SU-DHL-6 (cell line): ENCODE measurements around the gene TFF2.

Source experiments
- H2AFZ ChIP-seq: fragments of 200-600 bp; sonication (generic); 2 replicates; pipeline ENCODE4 v1.6.1; 2014; ENCODE audit warnings: low read depth, mild to moderate bottlenecking, moderate library complexity, mixed read lengths, antibody characterized with exemption, low read length; ENCODE audit not compliant: severe bottlenecking
- H3F3A ChIP-seq: fragments of 200-600 bp; shearing (Covaris generic); 2 replicates; pipeline ENCODE4 v1.6.0; 2016; ENCODE audit warnings: antibody characterized with exemption, mild to moderate bottlenecking; ENCODE audit not compliant: insufficient read depth
- H3K27ac ChIP-seq: fragments of 200-600 bp; sonication (generic); 2 replicates; pipeline ENCODE4 v1.5.1; 2016; ENCODE audit warnings: low read depth, mild to moderate bottlenecking, low read length, moderate library complexity, mixed read lengths
- H3K27me3 ChIP-seq: fragments of 200-600 bp; sonication (generic), shearing (Covaris generic); 2 replicates; pipeline ENCODE4 v1.6.0; 2014; ENCODE audit warnings: mild to moderate bottlenecking, low read length
- H3K36me3 ChIP-seq: fragments of 200-600 bp; sonication (generic); 2 replicates; pipeline ENCODE4 v1.6.1; 2014; ENCODE audit warnings: mild to moderate bottlenecking, low read length, mixed read lengths
- H3K4me2 ChIP-seq: fragments of 300-600, 200-600 bp; shearing (Covaris generic), sonication (generic); 2 replicates; pipeline ENCODE4 v1.6.0; 2014; ENCODE audit warnings: low read length, low read depth, mild to moderate bottlenecking; ENCODE audit not compliant: poor library complexity, severe bottlenecking
- H3K4me3 ChIP-seq: fragments of 200-600 bp; sonication (generic); 2 replicates; pipeline ENCODE4 v1.5.1; 2014; ENCODE audit warnings: antibody characterized with exemption, low read length, mild to moderate bottlenecking, mixed read lengths; ENCODE audit not compliant: insufficient read depth, poor library complexity, severe bottlenecking
- H3K79me2 ChIP-seq: fragments of 200-600 bp; sonication (generic); 2 replicates; pipeline ENCODE4 v1.6.1; 2014; ENCODE audit warnings: mild to moderate bottlenecking, low read length, moderate library complexity; ENCODE audit not compliant: insufficient read depth
- H3K9ac ChIP-seq: fragments of 200-600 bp; sonication (generic); 2 replicates; pipeline ENCODE4 v1.7.0; 2014; ENCODE audit warnings: mild to moderate bottlenecking, low read length
- H3K9me2 ChIP-seq: fragments of 200-600 bp; sonication (generic); replicated peaks from 2 replicates; pipeline ENCODE4 v1.6.1; 2014; ENCODE audit warnings: low read length; ENCODE audit not compliant: insufficient read depth
- H3K9me3 ChIP-seq: fragments of 200-600 bp; sonication (generic); 2 replicates; pipeline ENCODE4 v1.6.1; 2014; ENCODE audit warnings: low read length, mixed read lengths; ENCODE audit not compliant: insufficient read depth
- H4K20me1 ChIP-seq: fragments of 200-600 bp; sonication (generic); 2 replicates; pipeline ENCODE4 v1.6.1; 2014; ENCODE audit warnings: low read depth, mild to moderate bottlenecking, antibody characterized with exemption, low read length, moderate library complexity, mixed read lengths
- CTCF ChIP-seq: fragments of 200-600 bp; sonication (generic); IDR thresholded peaks from one replicate; pipeline ENCODE4 v1.5.1; 2017; ENCODE audit warnings: antibody characterized with exemption, mild to moderate bottlenecking, low read length, moderate library complexity; ENCODE audit not compliant: insufficient read depth, poor library complexity, severe bottlenecking
- EZH2phosphoT487 ChIP-seq: fragments of 200-600 bp; sonication (generic), shearing (Covaris generic); conservative IDR thresholded peaks from 2 replicates; pipeline ENCODE4 v1.6.1; 2018; ENCODE audit warnings: mild to moderate bottlenecking, antibody characterized with exemption, low read length, moderate library complexity, mixed read lengths

The TFF2 gene

GRCh38 chr21:42377951-42378340 lies 27.2 kb upstream of the TFF2 start:
- Histone ChIP-seq H3K9ac (no peak overlapping the region), H3K36me3 (no peaks in the 10 kb centered on the region), H3K9me2 (no peaks in the 10 kb centered on the region), H3K4me2 (no peak overlapping the region), H4K20me1 (no peaks in the 10 kb centered on the region), H3K4me3 (no peak overlapping the region), H2AFZ (no peak overlapping the region), H3K79me2 (no peaks in the 10 kb centered on the region), H3K27me3 (no peaks in the 10 kb centered on the region), H3K9me3 (no peaks in the 10 kb centered on the region), H3K27ac (no peak overlapping the region), H3F3A (no peaks in the 10 kb centered on the region)
- TF ChIP-seq EZH2phosphoT487: no peak
- no peak for TF ChIP-seq CTCF

DNA sequence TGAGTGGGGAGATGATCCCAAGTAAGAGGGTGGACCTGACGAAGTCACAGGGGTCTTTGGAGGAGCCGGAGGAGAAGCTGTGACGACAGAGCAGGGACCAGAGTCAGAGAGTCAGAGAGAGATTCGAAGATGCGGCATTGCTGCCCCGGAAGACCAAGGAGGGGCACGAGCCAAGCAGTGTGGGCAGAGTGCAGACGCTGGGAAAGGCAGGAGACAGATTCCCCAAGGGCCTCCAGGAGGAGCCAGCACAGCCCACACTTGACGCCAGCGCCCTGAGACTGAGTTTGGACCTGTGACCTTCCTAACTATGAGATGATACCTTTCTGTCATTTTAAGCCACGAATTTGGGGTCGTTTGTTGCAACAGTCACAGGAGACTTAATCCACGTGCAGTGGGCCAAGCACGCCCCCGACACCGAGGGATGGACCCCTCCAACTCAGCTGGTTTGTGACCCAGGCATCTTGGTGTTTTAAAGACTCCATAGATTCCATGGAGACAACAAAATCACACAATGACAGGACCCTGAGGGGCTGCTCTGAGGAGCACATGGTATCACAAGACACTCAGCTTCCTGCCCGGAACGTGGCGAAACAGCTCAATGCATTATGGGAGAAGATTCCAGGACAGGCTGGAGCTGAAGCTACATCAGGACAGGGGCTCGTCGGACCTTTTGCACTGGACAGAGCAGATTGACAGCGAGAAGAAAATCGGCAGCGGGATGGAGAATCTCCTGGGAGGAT lies 26.6 kb upstream of the TFF2 start:
- no peak overlapping the region for H2AFZ ChIP-seq
- no peaks in the 10 kb centered on the region for H3K9me3 ChIP-seq
- no peaks in the 10 kb centered on the region for H3K9me2 ChIP-seq
- no peaks in the 10 kb centered on the region for H4K20me1 ChIP-seq
- no peak overlapping the region for H3K4me3 ChIP-seq
- H3K27ac ChIP-seq: no peak overlapping the region
- H3F3A ChIP-seq: no peaks in the 10 kb centered on the region
- H3K36me3 ChIP-seq: no peaks in the 10 kb centered on the region
- no peaks in the 10 kb centered on the region for H3K79me2 ChIP-seq
- no peaks in the 10 kb centered on the region for H3K27me3 ChIP-seq
- no peak overlapping the region for H3K9ac ChIP-seq
- H3K4me2 ChIP-seq: no peak overlapping the region
- TF ChIP-seq EZH2phosphoT487 (no peak), CTCF (no peak)

DNA sequence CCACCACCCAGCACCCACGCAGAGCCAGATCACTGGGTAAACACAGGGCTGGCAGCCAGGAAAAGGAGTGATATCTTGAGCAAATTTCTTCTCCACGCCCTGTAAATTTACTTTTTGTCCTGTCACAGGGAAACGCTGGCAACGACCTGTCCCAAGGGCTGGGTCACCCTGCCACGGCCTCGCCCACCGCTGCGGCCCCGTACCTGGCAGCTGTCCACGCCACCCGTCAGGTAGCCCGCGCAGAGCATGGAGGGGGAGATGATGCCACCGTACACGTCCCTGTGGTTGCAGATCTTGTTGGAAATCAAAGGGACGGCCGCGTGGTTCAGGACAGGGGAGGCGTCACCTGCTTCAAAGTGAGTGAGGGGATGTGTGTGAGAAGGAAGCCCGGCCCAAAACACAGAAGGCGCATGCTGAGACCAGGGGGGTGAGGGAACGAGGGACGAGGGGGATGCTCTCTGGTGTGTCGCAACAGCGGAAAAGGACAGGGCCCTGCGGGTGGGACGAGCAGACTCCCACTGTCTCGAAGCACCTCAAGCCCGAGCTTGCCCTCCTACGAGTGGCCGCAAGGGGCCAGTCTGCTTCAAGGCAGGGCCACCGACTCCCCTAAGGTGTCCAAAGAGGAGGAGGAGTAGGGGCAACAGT lies 25.7 kb upstream of the TFF2 start:
- H3K4me2 ChIP-seq: no peak overlapping the region
- H3K9me3 ChIP-seq: no peaks in the 10 kb centered on the region
- no peak overlapping the region for H3K27ac ChIP-seq
- TF ChIP-seq EZH2phosphoT487 (no peak), CTCF (no peak)
- H3K4me3 ChIP-seq: no peak overlapping the region
- H4K20me1 ChIP-seq: no peaks in the 10 kb centered on the region
- no peaks in the 10 kb centered on the region for H3K27me3 ChIP-seq
- no peaks in the 10 kb centered on the region for H3K79me2 ChIP-seq
- H3K9me2 ChIP-seq: no peaks in the 10 kb centered on the region
- no peak overlapping the region for H3K9ac ChIP-seq
- no peaks in the 10 kb centered on the region for H3F3A ChIP-seq
- H3K36me3 ChIP-seq: no peaks in the 10 kb centered on the region
- no peak overlapping the region for H2AFZ ChIP-seq
